ENCODE data around the gene SLC52A3.
A peak's percentile ranks its signal among the peaks of the same experiment; 100 is the strongest.
"Not testable (repeated sequence)": the region's sequence is repeated elsewhere in the genome, so short reads cannot be mapped to it uniquely, and the experiment has no call there.

SLC52A3 gene

DNA sequence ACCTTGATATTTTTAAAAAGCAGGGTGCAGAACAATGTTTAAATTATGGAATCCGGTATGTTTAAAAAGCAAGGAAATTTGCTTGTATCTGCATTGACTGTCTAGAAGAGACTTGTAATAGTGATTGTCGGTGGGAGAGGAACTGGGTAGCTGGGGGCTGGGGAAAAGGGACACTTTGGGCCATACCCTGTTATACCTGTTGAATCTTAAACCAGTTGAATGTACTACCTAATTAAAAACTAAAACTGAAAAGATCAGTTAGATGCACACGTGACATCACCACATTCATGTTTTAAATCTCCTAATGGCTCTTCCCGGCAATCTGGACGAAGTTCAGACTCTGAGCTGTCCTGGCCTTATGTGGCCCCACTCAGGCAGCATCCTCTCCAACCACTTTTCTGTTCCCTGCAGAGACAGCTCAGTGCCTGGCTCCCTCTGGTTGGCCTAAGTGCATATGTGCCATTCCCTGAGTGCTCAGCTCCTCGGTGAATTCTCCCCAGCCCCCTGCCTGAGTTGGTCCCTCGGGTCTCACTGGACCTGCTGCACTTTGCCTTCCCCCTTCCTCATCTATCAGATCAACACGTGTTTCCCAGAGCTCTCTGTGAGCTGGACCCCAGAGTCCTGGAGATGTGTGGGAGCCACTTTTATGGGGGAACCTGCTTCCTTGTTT, 36.3 kb downstream of the SLC52A3 start:
- Mint-ChIP-seq H3K27me3 (ENCODE audit: low read depth) (peaks cover 32% of the 10 kb centered on the region), H3K4me1 (ENCODE audit: low read depth) (peaks cover 3% of the 10 kb centered on the region), H3K27ac (no peak overlapping the region), H3K4me3 (no peak overlapping the region), H3K9me3 (no peaks in the 10 kb centered on the region), H3K36me3 (ENCODE audit: low read depth) (no peaks in the 10 kb centered on the region)
- no peak for DNase-seq (ENCODE audit: low spot score)

DNA sequence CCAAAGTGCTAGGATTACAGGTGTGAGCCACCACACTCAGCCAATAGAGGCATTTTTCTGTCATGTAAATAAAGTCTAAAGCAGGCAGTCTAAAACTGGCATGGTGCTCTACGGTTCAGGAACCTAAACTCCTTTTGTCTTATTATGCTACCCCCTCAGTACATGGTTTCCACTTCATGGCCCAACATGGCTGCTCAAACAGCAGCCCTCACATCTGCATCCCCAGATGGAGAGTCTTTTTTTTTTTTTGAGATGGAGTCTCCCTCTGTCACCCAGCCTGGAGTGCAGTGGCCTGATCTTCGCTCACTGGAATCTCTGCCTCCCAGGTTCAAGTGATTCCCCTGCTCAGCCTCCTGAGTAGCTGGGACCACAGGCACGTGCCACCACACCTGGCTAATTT, 38.3 kb downstream of the SLC52A3 start:
- Mint-ChIP-seq H3K27ac (no peak overlapping the region), H3K9me3 (no peaks in the 10 kb centered on the region), H3K27me3 (ENCODE audit: low read depth) (peaks cover 43% of the 10 kb centered on the region), H3K4me1 (ENCODE audit: low read depth) (peaks cover 3% of the 10 kb centered on the region), H3K4me3 (no peak overlapping the region), H3K36me3 (ENCODE audit: low read depth) (no peaks in the 10 kb centered on the region)
- DNase-seq (ENCODE audit: low spot score): no peak

DNA sequence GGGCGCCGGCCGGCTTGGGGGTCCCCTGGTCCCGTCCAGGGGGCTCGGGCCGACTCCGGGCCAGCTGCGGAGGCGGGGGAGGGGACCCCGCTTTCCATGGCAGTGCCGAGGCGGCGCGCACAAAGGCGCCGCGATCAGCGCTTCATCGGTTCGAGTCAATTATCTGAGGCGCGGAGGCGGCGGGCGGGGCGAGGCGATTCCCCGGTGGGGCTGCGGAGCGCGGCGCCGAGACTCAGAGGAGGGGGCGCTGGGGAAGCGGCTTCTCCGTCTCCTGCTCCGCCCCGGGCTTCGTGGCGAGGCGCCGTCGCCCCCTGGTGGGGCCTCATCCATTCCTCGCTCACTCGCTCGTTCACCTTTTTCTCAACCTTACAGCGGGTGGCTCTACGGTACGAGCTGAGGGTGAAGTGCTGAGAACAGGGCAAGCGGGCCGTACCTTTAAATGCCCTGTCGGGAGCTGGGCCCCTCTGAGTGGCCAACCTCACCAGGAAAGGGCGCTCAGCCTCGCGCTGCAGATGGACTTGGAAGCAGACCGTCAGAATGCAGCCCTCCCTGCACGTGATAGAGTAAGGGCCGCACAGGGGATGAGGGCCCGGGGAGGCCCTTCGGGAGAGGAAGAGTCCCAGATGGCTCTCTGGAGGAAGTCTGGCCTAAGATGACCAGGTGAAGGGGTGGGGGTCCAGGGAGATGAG, 39.9 kb downstream of the SLC52A3 start:
- H3K4me1 Mint-ChIP-seq (ENCODE audit: low read depth): peaks cover 3% of the 10 kb centered on the region
- no peaks in the 10 kb centered on the region for H3K36me3 Mint-ChIP-seq (ENCODE audit: low read depth)
- H3K4me3 Mint-ChIP-seq: no peak overlapping the region
- DNase-seq (ENCODE audit: low spot score): peak; percentile 35
- H3K9me3 Mint-ChIP-seq: no peaks in the 10 kb centered on the region
- H3K27me3 Mint-ChIP-seq (ENCODE audit: low read depth): peaks cover 43% of the 10 kb centered on the region
- H3K27ac Mint-ChIP-seq: no peak overlapping the region

DNA sequence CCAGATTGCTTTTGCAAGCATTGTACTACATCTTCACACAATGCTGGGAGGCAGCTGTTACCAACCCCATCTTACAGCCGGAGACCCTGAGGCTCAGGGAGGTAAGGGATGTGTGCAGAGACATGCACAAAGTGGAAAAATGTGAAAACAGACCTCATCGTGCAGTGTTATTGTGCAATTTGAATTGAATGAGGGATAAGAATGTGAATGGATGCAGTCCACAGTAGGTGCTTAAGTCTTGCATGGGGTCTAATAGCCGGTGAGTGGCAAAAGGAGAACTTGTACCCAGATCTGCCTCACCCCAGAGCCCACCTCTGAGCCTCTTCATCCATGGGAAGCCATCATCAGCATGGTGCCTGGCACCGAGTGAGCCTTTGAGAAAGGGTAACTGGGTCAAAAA, 42.1 kb downstream of the SLC52A3 start:
- DNase-seq (ENCODE audit: low spot score): no peak
- Mint-ChIP-seq H3K4me1 (ENCODE audit: low read depth) (peaks cover 3% of the 10 kb centered on the region), H3K27me3 (ENCODE audit: low read depth) (peaks cover 39% of the 10 kb centered on the region)

DNA sequence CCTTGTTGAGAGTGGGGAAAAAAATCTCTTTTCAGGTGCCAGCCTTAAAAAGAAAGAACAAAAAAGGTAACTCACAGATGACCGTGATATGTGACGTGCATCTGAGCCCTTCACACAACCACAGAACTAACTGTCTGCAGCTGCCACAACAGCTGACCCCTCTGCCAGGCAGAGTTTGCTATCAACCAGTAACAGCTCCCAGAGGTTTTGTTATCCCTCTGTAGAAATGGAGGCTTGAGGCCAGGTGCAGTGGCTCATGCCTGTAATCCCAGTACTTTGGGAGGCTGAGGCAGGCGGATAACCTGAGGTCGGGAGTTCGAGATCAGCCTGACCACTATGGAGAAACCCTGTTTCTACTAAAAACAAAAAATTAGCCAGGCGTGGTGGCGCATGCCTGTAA, 42.8 kb downstream of the SLC52A3 start:
- no peak for DNase-seq (ENCODE audit: low spot score)
- no peaks in the 10 kb centered on the region for H3K36me3 Mint-ChIP-seq (ENCODE audit: low read depth)
- no peak overlapping the region for H3K27ac Mint-ChIP-seq
- no peak overlapping the region for H3K4me3 Mint-ChIP-seq
- H3K4me1 Mint-ChIP-seq (ENCODE audit: low read depth): peaks cover 3% of the 10 kb centered on the region
- H3K9me3 Mint-ChIP-seq: no peaks in the 10 kb centered on the region
- H3K27me3 Mint-ChIP-seq (ENCODE audit: low read depth): peaks cover 35% of the 10 kb centered on the region

More for the DNA sequence above, 42.1 kb downstream of the SLC52A3 start:
- Mint-ChIP-seq H3K4me3 (no peak overlapping the region), H3K36me3 (ENCODE audit: low read depth) (no peaks in the 10 kb centered on the region), H3K27ac (no peak overlapping the region), H3K9me3 (no peaks in the 10 kb centered on the region)

DNA sequence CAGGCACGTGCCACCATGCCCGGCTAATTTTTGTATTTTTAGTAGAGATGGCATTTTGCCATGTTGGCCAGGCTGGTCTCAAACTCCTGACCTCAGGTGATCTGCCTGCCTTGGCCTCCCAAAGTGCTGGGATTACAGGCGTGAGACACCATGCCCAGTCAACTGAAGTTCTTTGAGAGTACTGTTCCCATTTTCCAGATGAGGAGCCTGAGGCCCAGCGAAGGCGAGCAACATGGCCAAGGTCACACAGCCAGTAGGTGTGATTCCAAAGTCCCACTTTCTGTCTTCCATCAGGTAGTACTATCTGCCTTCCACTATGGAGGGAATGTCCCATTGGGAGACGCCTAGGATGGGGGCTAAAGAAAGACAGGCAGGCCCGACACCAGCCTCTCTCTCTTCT, 43.5 kb downstream of the SLC52A3 start:
- not testable (repeated sequence) for H3K9me3 Mint-ChIP-seq; DNase-seq (ENCODE audit: low spot score); H3K27ac Mint-ChIP-seq; H3K4me3 Mint-ChIP-seq; H3K36me3 Mint-ChIP-seq (ENCODE audit: low read depth); H3K4me1 Mint-ChIP-seq (ENCODE audit: low read depth)
- peaks cover 28% of the 10 kb centered on the region for H3K27me3 Mint-ChIP-seq (ENCODE audit: low read depth)

DNA sequence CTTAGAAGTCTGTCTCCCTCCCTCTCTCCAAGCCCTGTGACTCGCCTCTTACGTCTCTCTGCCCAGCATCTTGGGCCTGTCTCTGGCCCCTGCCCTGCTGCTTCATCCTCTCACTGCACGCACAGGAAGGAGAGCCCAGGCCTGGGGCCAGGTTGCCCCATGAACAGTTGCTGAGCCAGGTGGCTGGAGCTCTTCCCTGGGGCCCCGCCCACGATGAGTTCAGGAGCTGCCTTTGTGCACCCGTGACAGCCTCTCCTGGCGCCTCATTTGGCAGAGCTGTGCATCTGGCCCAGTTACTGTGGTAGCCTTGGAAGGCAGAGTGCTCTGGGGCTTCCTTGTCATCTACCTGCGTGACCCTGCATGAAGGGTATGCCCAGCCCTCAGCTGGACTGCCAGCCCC, 44.5 kb downstream of the SLC52A3 start:
- DNase-seq (ENCODE audit: low spot score): no peak
- no peak overlapping the region for H3K4me3 Mint-ChIP-seq
- no peaks in the 10 kb centered on the region for H3K36me3 Mint-ChIP-seq (ENCODE audit: low read depth)
- H3K4me1 Mint-ChIP-seq (ENCODE audit: low read depth): peaks cover 3% of the 10 kb centered on the region
- peaks cover 23% of the 10 kb centered on the region for H3K27me3 Mint-ChIP-seq (ENCODE audit: low read depth)
- no peak overlapping the region for H3K27ac Mint-ChIP-seq
- H3K9me3 Mint-ChIP-seq: no peaks in the 10 kb centered on the region

DNA sequence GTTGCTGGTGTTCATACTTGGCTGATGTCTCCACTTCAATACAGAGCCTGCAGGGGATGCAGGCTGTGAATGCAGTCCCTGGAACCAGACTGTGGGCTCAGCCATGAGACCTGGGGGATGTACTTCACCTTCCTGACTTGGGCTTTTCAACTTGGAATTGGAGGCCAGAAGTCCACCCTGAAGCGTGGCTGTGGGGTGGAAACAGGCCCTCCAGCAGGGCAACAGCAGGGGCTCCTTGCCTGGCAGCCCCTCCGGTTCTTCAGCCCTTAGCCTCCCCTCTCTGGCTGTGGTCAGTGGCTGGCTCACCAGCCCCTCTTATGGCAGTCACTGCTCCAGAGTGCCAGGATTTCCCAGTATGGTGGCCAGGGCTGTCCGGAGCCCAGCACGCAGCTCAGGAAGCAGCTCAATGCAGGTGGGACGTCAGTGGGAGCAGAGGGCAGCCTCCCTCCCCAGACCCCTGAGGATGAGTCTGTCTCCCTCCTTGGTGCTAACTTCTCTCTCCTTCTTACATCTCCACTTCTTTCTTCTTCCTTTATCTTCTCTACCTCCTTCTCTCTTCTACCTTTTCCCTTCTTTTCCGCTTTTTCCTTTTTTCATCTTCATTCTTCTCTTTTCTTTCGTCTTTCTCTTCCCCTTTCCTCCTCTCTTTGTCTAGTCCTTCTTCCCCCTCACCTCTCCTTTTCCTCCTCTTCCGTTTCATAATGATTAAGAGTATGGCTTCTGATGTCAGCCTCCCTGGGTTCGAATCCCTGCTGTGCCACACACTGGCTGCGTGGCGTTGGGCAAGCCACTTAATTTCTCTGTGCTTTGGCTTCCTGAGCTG, 45.3 kb downstream of the SLC52A3 start:
- no peak overlapping the region for H3K4me3 Mint-ChIP-seq
- no peak overlapping the region for H3K27ac Mint-ChIP-seq
- peaks cover 18% of the 10 kb centered on the region for H3K27me3 Mint-ChIP-seq (ENCODE audit: low read depth)
- no peaks in the 10 kb centered on the region for H3K4me1 Mint-ChIP-seq (ENCODE audit: low read depth)
- DNase-seq (ENCODE audit: low spot score): no peak
- no peaks in the 10 kb centered on the region for H3K9me3 Mint-ChIP-seq
- no peaks in the 10 kb centered on the region for H3K36me3 Mint-ChIP-seq (ENCODE audit: low read depth)

DNA sequence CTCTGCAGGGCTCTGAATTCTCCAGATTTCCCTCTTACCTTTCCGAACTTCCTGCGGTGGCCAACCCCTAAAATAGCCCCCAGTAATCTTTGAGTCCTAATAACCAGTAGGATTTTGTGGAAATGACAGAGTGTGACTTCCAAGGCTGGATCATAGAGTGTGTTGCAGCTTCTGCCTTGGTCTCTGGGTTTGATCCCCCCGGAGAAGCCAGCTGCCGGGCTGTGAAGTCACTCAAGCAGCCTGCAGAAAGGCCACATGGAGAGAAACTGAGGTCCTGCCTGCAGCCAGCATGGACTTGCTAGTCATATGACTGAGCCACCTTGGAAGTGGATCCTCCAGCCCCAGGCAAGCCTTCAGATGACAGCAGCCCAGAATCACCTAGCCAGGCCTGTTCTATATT, 46.4 kb downstream of the SLC52A3 start:
- H3K9me3 Mint-ChIP-seq: no peaks in the 10 kb centered on the region
- no peak for DNase-seq (ENCODE audit: low spot score)
- no peak overlapping the region for H3K4me3 Mint-ChIP-seq
- no peaks in the 10 kb centered on the region for H3K4me1 Mint-ChIP-seq (ENCODE audit: low read depth)
- H3K36me3 Mint-ChIP-seq (ENCODE audit: low read depth): no peaks in the 10 kb centered on the region
- no peak overlapping the region for H3K27ac Mint-ChIP-seq
- peaks cover 14% of the 10 kb centered on the region for H3K27me3 Mint-ChIP-seq (ENCODE audit: low read depth)

DNA sequence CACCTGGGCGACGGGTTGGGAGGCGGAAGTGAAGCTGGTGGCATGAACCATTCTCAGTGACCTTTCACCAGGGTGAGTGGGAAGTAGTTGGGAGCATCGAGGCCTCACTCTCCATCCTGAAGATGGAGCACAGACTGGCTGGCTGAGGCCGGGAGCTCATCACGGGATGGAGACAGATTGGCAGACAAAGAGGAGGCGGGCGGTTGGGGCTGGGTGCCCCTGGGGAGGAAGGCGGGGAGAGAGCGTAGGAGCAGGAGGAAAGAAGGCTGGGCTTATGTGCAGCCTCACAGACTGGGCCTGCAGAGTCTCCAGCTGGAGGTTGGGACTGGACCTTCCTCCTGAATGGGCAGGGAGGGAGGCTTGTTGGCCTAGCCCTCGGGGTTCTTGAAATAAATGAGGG, 48.5 kb downstream of the SLC52A3 start:
- no peaks in the 10 kb centered on the region for H3K4me1 Mint-ChIP-seq (ENCODE audit: low read depth)
- H3K27ac Mint-ChIP-seq: no peak overlapping the region
- DNase-seq (ENCODE audit: low spot score): no peak
- no peak overlapping the region for H3K4me3 Mint-ChIP-seq
- peaks cover 5% of the 10 kb centered on the region for H3K27me3 Mint-ChIP-seq (ENCODE audit: low read depth)
- H3K9me3 Mint-ChIP-seq: no peaks in the 10 kb centered on the region
- H3K36me3 Mint-ChIP-seq (ENCODE audit: low read depth): no peaks in the 10 kb centered on the region

DNA sequence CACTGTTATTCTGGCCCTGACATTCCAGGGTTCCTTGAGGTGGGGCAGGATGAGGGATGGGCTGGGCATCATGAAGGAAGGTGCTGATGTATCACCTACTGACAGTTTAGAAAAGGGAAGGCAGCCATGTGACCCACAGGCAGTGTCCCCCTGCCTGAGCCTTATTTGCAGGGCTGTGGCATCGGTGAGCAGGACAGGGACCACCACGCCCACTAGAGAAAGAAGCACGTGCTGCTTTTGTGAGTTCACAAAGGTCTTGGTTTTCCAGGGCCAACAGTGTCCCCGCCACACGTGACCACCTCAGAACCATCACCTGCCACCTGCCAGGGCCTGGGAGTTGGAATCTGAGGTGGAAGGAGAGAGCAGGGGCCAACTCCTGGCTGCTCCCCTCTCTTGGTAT, 49.2 kb downstream of the SLC52A3 start:
- no peaks in the 10 kb centered on the region for H3K9me3 Mint-ChIP-seq
- H3K36me3 Mint-ChIP-seq (ENCODE audit: low read depth): no peaks in the 10 kb centered on the region
- no peaks in the 10 kb centered on the region for H3K4me1 Mint-ChIP-seq (ENCODE audit: low read depth)
- H3K27me3 Mint-ChIP-seq (ENCODE audit: low read depth): peaks cover 5% of the 10 kb centered on the region
- H3K27ac Mint-ChIP-seq: no peak overlapping the region
- no peak overlapping the region for H3K4me3 Mint-ChIP-seq
- DNase-seq (ENCODE audit: low spot score): no peak

DNA sequence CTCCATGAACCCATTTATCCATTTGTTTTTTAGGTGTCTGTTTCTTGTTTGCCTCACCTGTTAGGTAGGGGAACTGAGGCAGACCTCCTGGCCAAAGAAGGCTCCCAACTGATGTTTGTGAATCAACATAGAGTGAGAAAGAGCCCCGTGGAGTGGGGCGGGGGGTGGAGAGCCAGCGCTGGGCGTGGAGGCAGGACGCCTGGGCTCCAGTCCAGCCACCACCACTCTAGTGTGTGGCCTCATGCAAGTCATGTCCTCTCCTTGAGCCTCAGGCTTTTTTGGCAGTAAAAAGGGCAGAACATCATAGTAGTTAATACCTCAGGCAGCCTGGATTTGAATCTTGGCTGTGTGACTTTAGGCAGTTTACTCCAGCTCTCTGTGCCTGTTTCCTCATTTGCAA, 50.5 kb downstream of the SLC52A3 start:
- Mint-ChIP-seq H3K9me3 (no peaks in the 10 kb centered on the region), H3K4me1 (ENCODE audit: low read depth) (no peaks in the 10 kb centered on the region), H3K36me3 (ENCODE audit: low read depth) (no peaks in the 10 kb centered on the region), H3K27me3 (ENCODE audit: low read depth) (peaks cover 5% of the 10 kb centered on the region), H3K4me3 (no peak overlapping the region), H3K27ac (no peak overlapping the region)
- DNase-seq (ENCODE audit: low spot score): no peak

DNA sequence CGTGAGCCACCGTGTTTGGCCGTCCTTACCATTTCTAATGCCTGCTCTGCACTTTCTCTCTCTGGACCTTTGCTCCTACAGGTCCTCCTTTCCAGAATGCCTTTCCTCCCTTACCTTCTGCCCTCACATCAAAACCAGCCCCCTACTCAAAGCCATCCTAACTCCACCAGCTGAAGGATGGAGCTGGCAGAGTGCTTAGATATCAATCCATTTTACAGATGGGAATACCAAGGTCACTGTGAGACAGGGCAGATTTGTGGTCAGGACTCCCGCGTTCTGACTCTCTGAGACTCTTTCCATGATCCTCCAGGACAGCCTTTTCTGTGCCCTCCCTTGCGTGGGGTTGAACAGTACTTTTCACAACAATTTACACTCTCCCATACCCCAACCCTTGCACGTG, 51.0 kb downstream of the SLC52A3 start:
- Mint-ChIP-seq H3K4me3 (no peak overlapping the region), H3K4me1 (ENCODE audit: low read depth) (no peaks in the 10 kb centered on the region), H3K36me3 (ENCODE audit: low read depth) (no peaks in the 10 kb centered on the region), H3K27ac (no peak overlapping the region), H3K9me3 (no peaks in the 10 kb centered on the region), H3K27me3 (ENCODE audit: low read depth) (peaks cover 5% of the 10 kb centered on the region)
- no peak for DNase-seq (ENCODE audit: low spot score)

DNA sequence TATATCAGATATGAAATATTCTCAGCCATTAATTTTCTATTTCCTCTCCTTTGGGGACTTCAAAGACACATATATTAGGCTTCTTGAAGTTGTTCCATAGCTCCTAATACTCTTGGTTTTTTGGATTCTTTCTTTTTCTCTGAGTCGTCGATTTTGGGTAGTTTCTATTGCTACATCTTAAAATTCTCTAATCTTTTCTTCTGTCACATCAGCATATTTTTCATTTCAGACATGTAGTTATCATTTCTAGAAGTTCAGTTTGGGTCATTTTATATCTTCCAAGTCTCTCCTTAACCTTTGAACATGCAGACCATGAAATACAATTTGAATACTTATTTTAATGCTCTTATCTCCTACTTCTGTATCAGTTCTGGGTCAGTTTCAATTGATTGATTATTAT, 53.8 kb downstream of the SLC52A3 start:
- H3K27me3 Mint-ChIP-seq (ENCODE audit: low read depth): peaks cover 17% of the 10 kb centered on the region
- H3K36me3 Mint-ChIP-seq (ENCODE audit: low read depth): no peaks in the 10 kb centered on the region
- no peak overlapping the region for H3K27ac Mint-ChIP-seq
- no peaks in the 10 kb centered on the region for H3K9me3 Mint-ChIP-seq
- H3K4me3 Mint-ChIP-seq: no peak overlapping the region
- no peaks in the 10 kb centered on the region for H3K4me1 Mint-ChIP-seq (ENCODE audit: low read depth)
- no peak for DNase-seq (ENCODE audit: low spot score)
